HG02623 (cell line): ENCODE measurements around the gene F12.
"Not testable (repeated sequence)": the region's sequence is repeated elsewhere in the genome, so short reads cannot be mapped to it uniquely, and the experiment has no call there.

ENCODE experiments used
- ATAC-seq: cut with Tn5 transposase; IDR thresholded peaks from one replicate; pipeline ENCODE4 v1.9.1; 2021; ENCODE audit warnings: moderate library complexity; ENCODE audit not compliant: unreplicated experiment

F12 gene

GRCh38 chr5:177389241-177390169, 19.9 kb downstream of the F12 start:
- no peak for ATAC-seq

GRCh38 chr5:177388521-177389052, 20.8 kb downstream of the F12 start:
- ATAC-seq: no peak

GRCh38 chr5:177387405-177387804, 22.0 kb downstream of the F12 start:
- ATAC-seq: no peak

GRCh38 chr5:177386542-177386941, 22.8 kb downstream of the F12 start:
- ATAC-seq: no peak

GRCh38 chr5:177385720-177386119, 23.6 kb downstream of the F12 start:
- ATAC-seq: no peak

GRCh38 chr5:177384134-177384533, 25.2 kb downstream of the F12 start, which contains the start of gene SLC34A1:
Gene SLC34A1, plus strand, starts transcription at chr5:177384434. Its CDS starts 1,308 bp downstream, at chr5:177385742.
- no peak for ATAC-seq

GRCh38 chr5:177383181-177383580, 26.2 kb downstream of the F12 start:
- ATAC-seq: no peak

GRCh38 chr5:177382423-177383029, 26.8 kb downstream of the F12 start:
- ATAC-seq: no peak

- ATAC-seq: no peak
These were observed 28.6 kb downstream of the F12 start for GRCh38 chr5:177380805-177381126.

GRCh38 chr5:177378884-177379883, 30.2 kb downstream of the F12 start:
- no peak for ATAC-seq

- ATAC-seq: no peak
These were observed 31.2 kb downstream of the F12 start for GRCh38 chr5:177377851-177378776.

GRCh38 chr5:177376107-177376506, 33.3 kb downstream of the F12 start:
- ATAC-seq: no peak

- not testable (repeated sequence) for ATAC-seq
These were observed 33.8 kb downstream of the F12 start for GRCh38 chr5:177375516-177375915.

- no peak for ATAC-seq
These were observed 35.2 kb downstream of the F12 start for GRCh38 chr5:177374211-177374610.

GRCh38 chr5:177373806-177374205, 35.6 kb downstream of the F12 start:
- no peak for ATAC-seq

GRCh38 chr5:177372910-177373309, 36.5 kb downstream of the F12 start:
- no peak for ATAC-seq

- ATAC-seq: no peak
These were observed 37.1 kb downstream of the F12 start for GRCh38 chr5:177372034-177372896.

GRCh38 chr5:177371120-177372033, 38.0 kb downstream of the F12 start:
- ATAC-seq: no peak
